SU-DHL-6 (cell line): ENCODE results near the gene SRPK2.

Source experiments
- H2AFZ ChIP-seq: fragments of 200-600 bp; sonication (generic); 2 replicates; pipeline ENCODE4 v1.6.1; 2014; ENCODE audit warnings: low read depth, mild to moderate bottlenecking, moderate library complexity, mixed read lengths, antibody characterized with exemption, low read length; ENCODE audit not compliant: severe bottlenecking
- H3F3A ChIP-seq: fragments of 200-600 bp; shearing (Covaris generic); 2 replicates; pipeline ENCODE4 v1.6.0; 2016; ENCODE audit warnings: antibody characterized with exemption, mild to moderate bottlenecking; ENCODE audit not compliant: insufficient read depth
- H3K27ac ChIP-seq: fragments of 200-600 bp; sonication (generic); 2 replicates; pipeline ENCODE4 v1.5.1; 2016; ENCODE audit warnings: low read depth, mild to moderate bottlenecking, low read length, moderate library complexity, mixed read lengths
- H3K27me3 ChIP-seq: fragments of 200-600 bp; sonication (generic), shearing (Covaris generic); 2 replicates; pipeline ENCODE4 v1.6.0; 2014; ENCODE audit warnings: mild to moderate bottlenecking, low read length
- H3K36me3 ChIP-seq: fragments of 200-600 bp; sonication (generic); 2 replicates; pipeline ENCODE4 v1.6.1; 2014; ENCODE audit warnings: mild to moderate bottlenecking, low read length, mixed read lengths
- H3K4me2 ChIP-seq: fragments of 300-600, 200-600 bp; shearing (Covaris generic), sonication (generic); 2 replicates; pipeline ENCODE4 v1.6.0; 2014; ENCODE audit warnings: low read length, low read depth, mild to moderate bottlenecking; ENCODE audit not compliant: poor library complexity, severe bottlenecking
- H3K4me3 ChIP-seq: fragments of 200-600 bp; sonication (generic); 2 replicates; pipeline ENCODE4 v1.5.1; 2014; ENCODE audit warnings: antibody characterized with exemption, low read length, mild to moderate bottlenecking, mixed read lengths; ENCODE audit not compliant: insufficient read depth, poor library complexity, severe bottlenecking
- H3K79me2 ChIP-seq: fragments of 200-600 bp; sonication (generic); 2 replicates; pipeline ENCODE4 v1.6.1; 2014; ENCODE audit warnings: mild to moderate bottlenecking, low read length, moderate library complexity; ENCODE audit not compliant: insufficient read depth
- H3K9ac ChIP-seq: fragments of 200-600 bp; sonication (generic); 2 replicates; pipeline ENCODE4 v1.7.0; 2014; ENCODE audit warnings: mild to moderate bottlenecking, low read length
- H3K9me2 ChIP-seq: fragments of 200-600 bp; sonication (generic); replicated peaks from 2 replicates; pipeline ENCODE4 v1.6.1; 2014; ENCODE audit warnings: low read length; ENCODE audit not compliant: insufficient read depth
- H3K9me3 ChIP-seq: fragments of 200-600 bp; sonication (generic); 2 replicates; pipeline ENCODE4 v1.6.1; 2014; ENCODE audit warnings: low read length, mixed read lengths; ENCODE audit not compliant: insufficient read depth
- H4K20me1 ChIP-seq: fragments of 200-600 bp; sonication (generic); 2 replicates; pipeline ENCODE4 v1.6.1; 2014; ENCODE audit warnings: low read depth, mild to moderate bottlenecking, antibody characterized with exemption, low read length, moderate library complexity, mixed read lengths
- EZH2phosphoT487 ChIP-seq: fragments of 200-600 bp; sonication (generic), shearing (Covaris generic); conservative IDR thresholded peaks from 2 replicates; pipeline ENCODE4 v1.6.1; 2018; ENCODE audit warnings: mild to moderate bottlenecking, antibody characterized with exemption, low read length, moderate library complexity, mixed read lengths
- TF ChIP-seq, protein P1 (sequence below): fragments of 200-600 bp; sonication (generic); IDR thresholded peaks from one replicate; pipeline ENCODE4 v1.5.1; 2017; ENCODE audit warnings: antibody characterized with exemption, mild to moderate bottlenecking, low read length, moderate library complexity; ENCODE audit not compliant: insufficient read depth, poor library complexity, severe bottlenecking

Gene SRPK2

DNA sequence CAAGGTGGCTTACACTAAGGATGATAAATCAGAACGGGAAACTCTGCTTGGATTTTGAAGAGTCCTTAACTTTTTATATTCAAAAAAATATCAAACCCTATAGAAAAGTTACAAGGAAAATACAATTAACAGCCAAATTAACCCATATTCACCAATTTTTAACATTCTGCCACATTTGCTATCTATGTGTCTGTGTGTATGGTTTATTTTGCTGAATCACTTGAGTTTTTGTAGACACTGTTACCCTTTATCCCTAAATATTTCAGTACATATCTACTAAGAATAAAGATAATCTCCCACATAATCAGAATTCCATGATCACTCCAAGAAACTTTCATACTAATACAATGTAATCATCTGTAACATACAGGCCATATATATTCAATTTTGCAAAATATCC is 1.2 kb upstream of the SRPK2 start:
- H3K4me2 ChIP-seq = no peak overlapping the region
- no peak overlapping the region for H3K4me3 ChIP-seq
- H3K27ac ChIP-seq = no peak overlapping the region
- TF ChIP-seq, protein P1, sequence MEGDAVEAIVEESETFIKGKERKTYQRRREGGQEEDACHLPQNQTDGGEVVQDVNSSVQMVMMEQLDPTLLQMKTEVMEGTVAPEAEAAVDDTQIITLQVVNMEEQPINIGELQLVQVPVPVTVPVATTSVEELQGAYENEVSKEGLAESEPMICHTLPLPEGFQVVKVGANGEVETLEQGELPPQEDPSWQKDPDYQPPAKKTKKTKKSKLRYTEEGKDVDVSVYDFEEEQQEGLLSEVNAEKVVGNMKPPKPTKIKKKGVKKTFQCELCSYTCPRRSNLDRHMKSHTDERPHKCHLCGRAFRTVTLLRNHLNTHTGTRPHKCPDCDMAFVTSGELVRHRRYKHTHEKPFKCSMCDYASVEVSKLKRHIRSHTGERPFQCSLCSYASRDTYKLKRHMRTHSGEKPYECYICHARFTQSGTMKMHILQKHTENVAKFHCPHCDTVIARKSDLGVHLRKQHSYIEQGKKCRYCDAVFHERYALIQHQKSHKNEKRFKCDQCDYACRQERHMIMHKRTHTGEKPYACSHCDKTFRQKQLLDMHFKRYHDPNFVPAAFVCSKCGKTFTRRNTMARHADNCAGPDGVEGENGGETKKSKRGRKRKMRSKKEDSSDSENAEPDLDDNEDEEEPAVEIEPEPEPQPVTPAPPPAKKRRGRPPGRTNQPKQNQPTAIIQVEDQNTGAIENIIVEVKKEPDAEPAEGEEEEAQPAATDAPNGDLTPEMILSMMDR = no peak
- TF ChIP-seq EZH2phosphoT487 = no peak
- no peaks in the 10 kb centered on the region for H3K36me3 ChIP-seq
- no peaks in the 10 kb centered on the region for H3K9me3 ChIP-seq
- no peaks in the 10 kb centered on the region for H3K27me3 ChIP-seq
- no peaks in the 10 kb centered on the region for H3K9me2 ChIP-seq
- H2AFZ ChIP-seq = no peak overlapping the region
- H3F3A ChIP-seq = peaks cover 11% of the 10 kb centered on the region; the same call in 1 of the 2 replicates
- no peak overlapping the region for H3K9ac ChIP-seq
- H3K79me2 ChIP-seq = no peaks in the 10 kb centered on the region; the same call in 1 of the 2 replicates
- 0 out of 2 replicates have a peak, but pooled peaks cover 4% of the 10 kb centered on the region for H4K20me1 ChIP-seq

DNA sequence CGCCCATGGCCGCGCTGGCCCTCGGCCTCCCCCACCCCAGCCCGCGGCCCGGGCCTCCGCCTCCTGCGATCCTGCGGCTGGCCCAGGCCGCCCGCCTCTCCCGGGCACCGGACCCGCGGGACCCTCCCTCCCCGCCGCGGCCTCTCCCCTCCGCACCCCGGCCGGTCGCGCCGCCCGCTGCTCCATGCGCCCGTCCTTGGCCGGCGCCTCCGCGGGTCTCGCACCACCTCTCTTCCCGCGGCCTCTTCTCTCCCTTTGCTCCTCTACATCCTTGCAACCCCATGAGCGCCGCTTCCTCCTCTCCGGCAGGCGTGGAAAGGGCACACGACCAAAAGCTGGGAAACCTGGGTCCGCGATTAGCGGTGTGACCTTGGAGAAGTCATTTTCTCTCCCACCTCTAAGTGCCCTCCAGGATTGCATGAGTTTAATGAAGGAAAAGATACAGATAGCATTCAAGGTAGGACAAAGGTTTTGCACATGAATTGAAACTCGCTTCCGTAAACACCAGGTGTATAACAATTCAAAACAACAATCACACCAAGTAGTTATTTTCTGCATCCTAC is 448 bp upstream of the SRPK2 start:
- Histone ChIP-seq H3K9me2 (no peaks in the 10 kb centered on the region), H3K36me3 (no peaks in the 10 kb centered on the region), H3K9ac (peak overlapping the region; percentile 28; the same call in 1 of the 2 replicates), H3K4me2 (peak overlapping the region; percentile 47), H3K9me3 (no peaks in the 10 kb centered on the region), H4K20me1 (0 out of 2 replicates have a peak, but pooled peaks cover 6% of the 10 kb centered on the region), H3K4me3 (peak overlapping the region; percentile 32), H3K79me2 (peaks cover 2% of the 10 kb centered on the region), H3K27me3 (no peaks in the 10 kb centered on the region), H3F3A (peaks cover 15% of the 10 kb centered on the region; the same call in 1 of the 2 replicates), H3K27ac (no peak overlapping the region), H2AFZ (peak overlapping the region; percentile 77)
- TF ChIP-seq, protein P1 = no peak
- TF ChIP-seq EZH2phosphoT487 = no peak

DNA sequence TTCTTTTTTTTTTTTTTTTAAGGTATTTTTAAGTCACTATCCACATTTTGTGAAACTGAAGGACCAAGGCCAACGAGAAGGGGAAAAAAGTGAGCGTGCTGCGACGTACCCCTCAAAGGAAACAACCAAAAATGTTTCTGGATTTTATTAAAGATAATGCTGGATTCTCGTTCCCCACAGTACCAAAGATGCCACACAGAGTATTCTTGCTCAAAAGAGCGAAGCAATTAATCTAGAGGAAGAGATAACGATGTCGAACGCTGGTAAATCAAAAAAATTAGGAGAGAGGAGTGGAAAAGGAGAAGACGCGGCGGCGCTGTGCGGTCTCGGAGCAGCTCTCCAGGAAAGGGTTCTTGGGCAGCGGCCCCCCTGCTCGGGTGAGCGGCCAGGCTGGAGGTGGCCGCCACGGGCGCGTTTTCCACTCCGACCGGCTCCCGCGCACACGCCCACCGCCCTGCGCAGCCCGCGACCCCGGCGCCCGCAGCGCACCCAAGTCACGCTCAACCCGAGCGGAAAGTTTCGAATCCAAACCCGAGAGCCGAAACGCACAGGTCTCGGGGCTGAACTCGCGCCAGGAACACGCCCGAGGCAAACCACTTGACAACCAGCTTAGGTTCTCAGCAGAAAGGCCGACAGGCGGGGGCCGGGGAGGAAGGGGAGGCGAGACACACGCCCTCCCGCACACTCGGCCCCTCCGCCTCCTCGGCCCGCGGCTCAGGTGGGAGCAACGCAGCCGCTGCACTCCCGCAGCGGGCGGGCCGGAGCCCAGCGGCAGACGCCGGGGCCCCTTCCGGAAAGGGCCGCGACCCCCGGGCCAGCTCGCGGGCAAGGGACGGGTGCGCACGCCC is 989 bp downstream of the SRPK2 start:
- Histone ChIP-seq H3K79me2 (peaks cover 3% of the 10 kb centered on the region), H3K27ac (no peak overlapping the region), H3F3A (peaks cover 19% of the 10 kb centered on the region; the same call in 1 of the 2 replicates), H3K9me2 (no peaks in the 10 kb centered on the region), H3K4me2 (peak overlapping the region; percentile 75), H3K27me3 (no peaks in the 10 kb centered on the region), H3K4me3 (peak overlapping the region; percentile 84), H4K20me1 (0 out of 2 replicates have a peak, but pooled peaks cover 7% of the 10 kb centered on the region), H3K36me3 (no peaks in the 10 kb centered on the region), H2AFZ (peak overlapping the region; percentile 48), H3K9me3 (no peaks in the 10 kb centered on the region), H3K9ac (peak overlapping the region; percentile 71)
- TF ChIP-seq EZH2phosphoT487 = peak; percentile 75; the same call in 1 of the 2 replicates
- TF ChIP-seq, protein P1 = no peak
